Subcutaneous abdominal adipose tissue (tissue), 5 donors: Measurements from ENCODE around the gene ITGAV.

Experiments
- H3K27ac ChIP-seq: one replicate; pipeline ENCODE4 v1.7.0; 2013; ENCODE audit warnings: low read depth, mild to moderate bottlenecking, inconsistent platforms, low read length, moderate library complexity
- H3K27me3 ChIP-seq, 5 donors: one replicate each; pipeline ENCODE4 v1.7.0; 2013; ENCODE audit warnings: low read length in 5 of 5, inconsistent platforms in 1 of 5; ENCODE audit not compliant: control insufficient read depth in 5 of 5, insufficient read depth in 4 of 5
- H3K36me3 ChIP-seq, 5 donors: one replicate each; pipeline ENCODE4 v1.7.0; 2013; ENCODE audit warnings: low read length in 5 of 5; ENCODE audit not compliant: control insufficient read depth in 5 of 5, insufficient read depth in 5 of 5
- H3K4me1 ChIP-seq, 5 donors: one replicate each; pipeline ENCODE4 v1.7.0; 2013; ENCODE audit warnings: low read length in 5 of 5, mild to moderate bottlenecking in 3 of 5, moderate library complexity in 1 of 5; ENCODE audit not compliant: control insufficient read depth in 5 of 5, insufficient read depth in 5 of 5
- H3K4me3 ChIP-seq, 5 donors: one replicate each; pipeline ENCODE4 v1.7.0; 2013; ENCODE audit warnings: low read length in 5 of 5, low read depth in 1 of 5
- H3K9ac ChIP-seq, 5 donors: one replicate each; pipeline ENCODE4 v1.7.0; 2013; ENCODE audit warnings: low read length in 5 of 5, mild to moderate bottlenecking in 4 of 5, moderate library complexity in 3 of 5
- H3K9me3 ChIP-seq, 5 donors: one replicate each; pipeline ENCODE4 v1.7.0; 2013; ENCODE audit warnings: low read length in 5 of 5; ENCODE audit not compliant: control insufficient read depth in 5 of 5
- donor health status: healthy.
- donor health status: healthy.
- donor health status: healthy.
- donor health status: healthy.
- donor health status: healthy.

Gene ITGAV

GRCh38 chr2:186589612-186590349 is at the start of gene ITGAV:
ITGAV (plus strand) TSS chr2:186590056; CDS start chr2:186590339, 283 bp downstream.
- H3K4me1 ChIP-seq, result peaks cover 2 to 31% (median 27%) of the 10 kb centered on the region in 5 donors
- H3K9ac ChIP-seq, result peak within 1 kb of the TSS; percentile 94 to 98 (median 96)
- H3K27me3 ChIP-seq, result no peaks in the 10 kb centered on the region
- H3K9me3 ChIP-seq, result no peaks in the 10 kb centered on the region
- H3K27ac ChIP-seq, result peak within 1 kb of the TSS; percentile 95
- H3K36me3 ChIP-seq, result no peaks in the 10 kb centered on the region
- peak within 1 kb of the TSS; percentile 84 to 95 (median 90) for H3K4me3 ChIP-seq

DNA sequence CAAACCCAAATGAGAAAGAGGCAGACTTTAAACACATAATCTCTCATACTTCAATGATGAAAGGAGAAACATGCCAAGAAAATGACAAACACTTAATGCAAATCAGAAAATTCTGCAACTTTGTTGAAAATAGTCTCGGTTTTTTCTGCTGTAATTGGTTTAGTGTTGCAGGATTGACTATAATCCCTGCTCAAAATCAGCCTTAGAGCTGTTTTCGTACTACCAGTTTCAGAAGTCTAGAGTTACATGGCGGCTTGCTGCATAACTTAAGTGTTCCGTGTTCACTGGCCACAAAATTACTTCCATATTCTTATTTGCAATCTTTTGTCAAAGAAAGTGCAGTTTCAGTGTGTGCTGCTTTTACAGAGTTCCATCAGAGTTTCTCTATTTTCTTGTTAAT is 48.9 kb upstream of the ITGAV start:
- H3K27ac ChIP-seq, result no peak overlapping the region
- no peak overlapping the region for H3K9ac ChIP-seq
- H3K4me3 ChIP-seq, result no peak overlapping the region

GRCh38 chr2:186542002-186542401 is 47.9 kb upstream of the ITGAV start:
- no peaks in the 10 kb centered on the region for H3K36me3 ChIP-seq
- no peak overlapping the region for H3K4me3 ChIP-seq
- H3K4me1 ChIP-seq, result peaks cover 0 to 27% (median 21%) of the 10 kb centered on the region in 5 donors
- H3K27ac ChIP-seq, result no peak overlapping the region
- no peaks in the 10 kb centered on the region for H3K9me3 ChIP-seq
- H3K9ac ChIP-seq, result no peak overlapping the region
- no peaks in the 10 kb centered on the region for H3K27me3 ChIP-seq

More for the DNA sequence above, 48.9 kb upstream of the ITGAV start:
- peaks cover 0 to 22% (median 16%) of the 10 kb centered on the region in 5 donors for H3K4me1 ChIP-seq
- H3K27me3 ChIP-seq, result no peaks in the 10 kb centered on the region
- no peaks in the 10 kb centered on the region for H3K36me3 ChIP-seq
- no peaks in the 10 kb centered on the region for H3K9me3 ChIP-seq

- H3K4me3 ChIP-seq, result no peak overlapping the region
- peak overlapping the region; percentile 92 for H3K27ac ChIP-seq
- H3K9ac ChIP-seq, result peak overlapping the region in 4 of 5 donors; percentile 30 to 77 (median 64)
- no peaks in the 10 kb centered on the region for H3K36me3 ChIP-seq
- H3K9me3 ChIP-seq, result no peaks in the 10 kb centered on the region
- H3K4me1 ChIP-seq, result peaks cover 0 to 27% (median 24%) of the 10 kb centered on the region in 5 donors
- H3K27me3 ChIP-seq, result no peaks in the 10 kb centered on the region
Measured at GRCh38 chr2:186543561-186544131, 46.2 kb upstream of the ITGAV start.

DNA sequence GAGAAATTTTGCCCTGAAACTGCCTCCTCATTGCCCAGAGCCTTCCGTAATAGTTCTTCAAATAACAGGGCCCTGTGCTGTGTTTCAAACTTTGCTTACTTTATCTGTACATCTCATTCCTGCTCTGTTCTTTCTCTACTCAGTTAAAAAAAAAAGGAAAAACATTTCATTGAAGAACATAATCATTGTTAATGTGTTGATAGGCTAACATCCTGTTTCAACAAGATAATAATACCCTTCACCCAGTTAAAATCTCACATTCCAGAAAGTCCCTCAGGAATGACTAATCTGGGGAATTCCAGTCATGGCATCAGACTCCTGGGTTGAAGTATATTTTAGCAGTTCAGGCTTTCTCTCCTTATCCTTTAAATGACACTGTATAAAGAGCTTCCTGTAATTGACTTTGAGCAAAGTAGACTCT is 45.6 kb upstream of the ITGAV start:
- H3K36me3 ChIP-seq, result no peaks in the 10 kb centered on the region
- no peak overlapping the region for H3K4me3 ChIP-seq
- no peaks in the 10 kb centered on the region for H3K9me3 ChIP-seq
- peak overlapping the region in 4 of 5 donors; percentile 30 to 77 (median 64) for H3K9ac ChIP-seq
- peaks cover 0 to 26% (median 24%) of the 10 kb centered on the region in 5 donors for H3K4me1 ChIP-seq
- H3K27me3 ChIP-seq, result no peaks in the 10 kb centered on the region
- H3K27ac ChIP-seq, result peak overlapping the region; percentile 92

DNA sequence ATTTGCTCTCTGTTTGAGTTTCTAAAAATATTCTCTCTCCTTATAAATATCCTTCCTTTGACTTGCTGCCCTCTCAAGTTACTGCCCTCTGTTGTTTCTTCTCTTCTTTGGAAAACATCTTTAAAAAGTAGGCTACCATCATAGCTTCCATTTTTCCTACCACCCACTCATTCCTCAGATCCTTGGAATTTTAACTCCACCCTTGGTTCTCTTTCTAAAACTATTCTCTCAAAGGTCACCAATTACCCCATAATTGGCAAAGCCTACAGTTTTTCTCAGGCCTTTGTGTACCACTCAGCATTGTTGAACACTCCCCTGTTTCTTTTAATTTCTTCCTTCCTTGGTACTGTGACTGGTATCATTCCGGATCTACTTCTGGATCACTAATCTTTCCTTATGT is 43.0 kb upstream of the ITGAV start:
- Histone ChIP-seq H3K27me3 (no peaks in the 10 kb centered on the region), H3K4me3 (no peak overlapping the region), H3K4me1 (peaks cover 0 to 26% (median 24%) of the 10 kb centered on the region in 5 donors), H3K36me3 (no peaks in the 10 kb centered on the region), H3K9me3 (no peaks in the 10 kb centered on the region), H3K27ac (no peak overlapping the region), H3K9ac (no peak overlapping the region)

DNA sequence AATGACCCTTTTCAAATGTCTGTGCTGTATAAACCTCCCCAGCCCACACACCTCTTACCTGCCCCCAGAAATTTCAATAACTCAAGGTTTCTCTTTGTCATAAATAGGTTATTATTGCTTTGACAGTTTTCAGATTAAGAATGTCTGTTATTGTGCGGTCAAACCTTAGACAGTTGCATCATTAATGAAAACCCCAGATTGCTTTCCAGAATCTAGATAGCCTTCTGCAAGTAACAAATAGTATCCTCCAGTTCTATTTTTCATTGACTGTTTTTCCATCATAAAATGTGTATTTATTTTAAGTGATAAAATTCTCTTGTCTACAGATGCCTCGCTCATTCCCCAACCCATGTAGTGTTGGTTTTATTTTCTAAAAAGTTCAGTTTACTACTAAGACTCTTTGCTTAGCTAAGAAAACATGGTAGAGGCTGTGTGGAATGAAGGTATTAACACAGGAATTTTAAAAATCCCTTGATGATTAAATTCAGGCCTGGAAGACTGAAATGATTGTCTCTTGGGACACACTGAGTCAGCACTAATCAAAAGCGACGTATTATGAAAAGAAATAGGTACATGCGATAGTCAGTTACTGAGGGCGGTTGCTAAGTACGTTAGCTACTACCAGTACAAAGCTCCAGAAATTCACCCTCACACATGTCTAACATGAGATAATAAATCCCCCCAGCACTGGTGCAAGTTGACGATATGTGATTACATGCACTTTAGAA is 38.4 kb upstream of the ITGAV start:
- Histone ChIP-seq H3K27me3 (no peaks in the 10 kb centered on the region), H3K4me3 (no peak overlapping the region), H3K36me3 (no peaks in the 10 kb centered on the region), H3K9me3 (no peaks in the 10 kb centered on the region), H3K9ac (no peak overlapping the region), H3K4me1 (peaks cover 0 to 8% (median 3%) of the 10 kb centered on the region in 5 donors), H3K27ac (no peak overlapping the region)

DNA sequence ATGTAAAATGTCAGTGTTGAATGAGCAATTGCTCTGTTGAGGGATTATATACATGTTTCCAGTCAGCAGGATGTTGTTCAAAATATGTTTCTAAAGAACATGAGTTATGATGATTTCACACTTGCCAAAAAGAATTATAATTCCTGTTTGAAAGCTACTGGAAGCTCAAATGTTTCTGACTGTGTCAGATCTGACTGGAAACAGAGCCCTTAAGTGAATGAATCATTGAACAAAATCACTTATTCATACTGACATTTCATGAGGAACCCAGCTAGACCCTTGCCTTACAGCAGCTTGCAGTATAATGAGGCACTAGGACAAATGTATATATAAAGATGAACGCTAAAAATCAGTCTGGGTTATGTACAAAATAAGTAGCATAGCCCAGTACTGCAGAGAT is 35.4 kb upstream of the ITGAV start:
- H3K4me3 ChIP-seq, result no peak overlapping the region

GRCh38 chr2:186554850-186555671 is 34.8 kb upstream of the ITGAV start:
- H3K36me3 ChIP-seq, result no peaks in the 10 kb centered on the region
- no peaks in the 10 kb centered on the region for H3K27me3 ChIP-seq
- H3K4me3 ChIP-seq, result no peak overlapping the region
- H3K4me1 ChIP-seq, result no peaks in the 10 kb centered on the region
- no peak overlapping the region for H3K9ac ChIP-seq
- H3K27ac ChIP-seq, result no peak overlapping the region
- no peaks in the 10 kb centered on the region for H3K9me3 ChIP-seq

More for the DNA sequence above, 35.4 kb upstream of the ITGAV start:
- Histone ChIP-seq H3K27me3 (no peaks in the 10 kb centered on the region), H3K36me3 (no peaks in the 10 kb centered on the region), H3K4me1 (no peaks in the 10 kb centered on the region), H3K9ac (no peak overlapping the region), H3K27ac (no peak overlapping the region), H3K9me3 (no peaks in the 10 kb centered on the region)
